Measurements from ENCODE around the gene MTMR3.

GRCh38 chr22:29885610-29886009 is 2.6 kb downstream of the MTMR3 start:
- TF ChIP-seq CTCF (conservative IDR thresholded peaks at IDR 0.05; ENCODE audit: low read depth, low read length) (no peak), EZH2 (IDR thresholded peaks at IDR 0.05; ENCODE audit: low read length, unreplicated experiment) (no peak)

All from PC-3 (cell line).